Activated T-cell treated with anti-CD3 and anti-CD28 coated beads, Interleukin-2, amount 50 U/mL, for 24 hours (primary cell): ENCODE measurements around the gene STIL.
"Not testable (repeated sequence)": the region's sequence is repeated elsewhere in the genome, so short reads cannot be mapped to it uniquely, and the experiment has no call there.

Experiments
- DNase-seq: peaks from one replicate; pipeline ENCODE4 v3.0.0-alpha.2; 2020
- H3K27ac Mint-ChIP-seq: 2 replicates; pipeline ENCODE4 v1.8.0; 2020; ENCODE audit warnings: mild to moderate bottlenecking, mixed read lengths
- H3K27me3 Mint-ChIP-seq: 2 replicates; pipeline ENCODE4 v1.8.0; 2020; ENCODE audit warnings: mixed read lengths
- H3K36me3 Mint-ChIP-seq: 2 replicates; pipeline ENCODE4 v1.8.0; 2020; ENCODE audit warnings: low read depth, mixed read lengths
- H3K4me1 Mint-ChIP-seq: 2 replicates; pipeline ENCODE4 v1.8.0; 2020; ENCODE audit warnings: low read depth, mixed read lengths
- H3K4me3 Mint-ChIP-seq: 2 replicates; pipeline ENCODE4 v1.8.0; 2020; ENCODE audit warnings: mild to moderate bottlenecking, moderate library complexity, mixed read lengths
- H3K9me3 Mint-ChIP-seq: 2 replicates; pipeline ENCODE4 v1.8.0; 2020; ENCODE audit warnings: mixed read lengths

Gene STIL

GRCh38 chr1:47332779-47333577, 19.0 kb upstream of the STIL start:
- Mint-ChIP-seq H3K4me3 (no peak overlapping the region), H3K4me1 (peaks cover 21% of the 10 kb centered on the region), H3K9me3 (no peaks in the 10 kb centered on the region), H3K27me3 (no peaks in the 10 kb centered on the region), H3K36me3 (peaks cover 18% of the 10 kb centered on the region), H3K27ac (no peak overlapping the region)
- no peak for DNase-seq

- Mint-ChIP-seq H3K27me3 (no peaks in the 10 kb centered on the region), H3K36me3 (peaks cover 18% of the 10 kb centered on the region), H3K4me3 (no peak overlapping the region), H3K4me1 (peaks cover 21% of the 10 kb centered on the region), H3K9me3 (no peaks in the 10 kb centered on the region), H3K27ac (no peak overlapping the region)
- DNase-seq, result no peak
These were observed 17.9 kb upstream of the STIL start for GRCh38 chr1:47331875-47332274.

DNA sequence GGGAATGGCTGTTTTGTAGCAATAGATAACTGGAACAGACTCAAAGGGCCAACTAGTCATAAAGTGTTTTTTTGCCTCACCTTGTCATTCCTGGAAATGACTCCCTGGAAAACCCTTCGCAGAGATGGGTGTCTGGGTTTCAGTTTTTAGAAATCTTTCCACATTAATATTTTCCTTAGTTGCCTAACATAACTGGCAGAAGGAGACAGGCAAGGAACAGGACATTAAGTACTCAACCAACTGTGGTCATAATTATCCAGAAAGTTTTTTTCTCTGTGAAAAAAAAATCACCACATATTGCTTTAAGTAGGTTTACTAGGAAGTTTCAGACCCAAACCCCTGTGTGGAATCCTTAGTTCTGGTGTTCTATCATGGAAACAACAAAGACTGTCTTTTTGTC, 16.3 kb upstream of the STIL start:
- Mint-ChIP-seq H3K9me3 (no peaks in the 10 kb centered on the region), H3K27ac (no peak overlapping the region), H3K4me3 (no peak overlapping the region), H3K27me3 (no peaks in the 10 kb centered on the region), H3K4me1 (peaks cover 13% of the 10 kb centered on the region), H3K36me3 (peaks cover 13% of the 10 kb centered on the region)
- DNase-seq, result no peak

DNA sequence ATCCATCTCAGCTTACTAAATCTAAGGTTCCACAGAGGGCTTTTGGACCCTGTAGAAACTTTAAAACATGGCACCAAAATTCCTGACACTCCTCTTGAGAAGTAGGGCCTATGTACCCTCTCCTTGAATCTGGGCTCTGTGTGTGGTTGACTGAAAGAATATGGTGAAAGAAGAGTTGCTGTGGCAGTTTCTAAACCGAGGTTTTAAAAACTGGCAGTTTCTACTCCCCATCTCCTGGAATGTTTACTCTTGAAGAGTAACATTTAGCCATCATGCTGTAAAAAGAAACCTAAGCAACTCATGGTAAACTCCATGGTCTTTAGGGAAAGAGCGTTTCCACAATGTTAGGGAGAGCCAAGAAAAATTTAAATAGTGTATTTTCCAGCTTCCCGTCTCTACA, 15.0 kb upstream of the STIL start:
- H3K9me3 Mint-ChIP-seq, result no peaks in the 10 kb centered on the region
- no peaks in the 10 kb centered on the region for H3K27me3 Mint-ChIP-seq
- DNase-seq, result no peak
- H3K36me3 Mint-ChIP-seq, result peaks cover 2% of the 10 kb centered on the region
- no peak overlapping the region for H3K27ac Mint-ChIP-seq
- peaks cover 7% of the 10 kb centered on the region for H3K4me1 Mint-ChIP-seq
- no peak overlapping the region for H3K4me3 Mint-ChIP-seq

- Mint-ChIP-seq H3K27ac (no peak overlapping the region), H3K36me3 (peaks cover 2% of the 10 kb centered on the region)
These were observed 12.3 kb upstream of the STIL start for GRCh38 chr1:47326271-47326670.

GRCh38 chr1:47325528-47325927, 11.6 kb upstream of the STIL start:
- DNase-seq, result no peak

More at GRCh38 chr1:47326271-47326670, 12.3 kb upstream of the STIL start:
- no peak for DNase-seq
- H3K4me1 Mint-ChIP-seq, result peaks cover 7% of the 10 kb centered on the region
- H3K4me3 Mint-ChIP-seq, result no peak overlapping the region
- H3K27me3 Mint-ChIP-seq, result no peaks in the 10 kb centered on the region
- H3K9me3 Mint-ChIP-seq, result no peaks in the 10 kb centered on the region

DNA sequence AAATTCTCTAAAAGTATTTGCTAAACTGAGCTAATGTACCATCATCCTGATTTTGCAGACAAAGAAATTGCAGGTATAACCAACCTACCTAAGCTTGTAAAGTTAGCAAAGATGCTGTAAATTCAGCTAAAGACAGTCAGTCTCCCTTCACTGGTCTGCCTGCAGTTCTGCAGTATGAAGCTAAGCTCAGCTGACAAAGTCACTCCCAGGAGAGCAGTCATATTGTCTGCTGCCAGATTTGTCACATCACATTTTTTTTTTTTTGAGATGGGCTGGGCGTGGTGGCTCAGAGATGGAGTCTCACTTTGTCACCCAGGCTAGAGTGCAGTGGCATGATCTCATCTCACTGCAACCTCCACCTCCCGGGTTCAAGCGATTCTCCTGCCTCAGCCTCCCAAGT, 10.7 kb upstream of the STIL start:
- Mint-ChIP-seq H3K9me3 (no peaks in the 10 kb centered on the region), H3K4me3 (no peak overlapping the region), H3K36me3 (peaks cover 2% of the 10 kb centered on the region), H3K27ac (no peak overlapping the region), H3K27me3 (no peaks in the 10 kb centered on the region), H3K4me1 (no peaks in the 10 kb centered on the region)
- no peak for DNase-seq

More at GRCh38 chr1:47325528-47325927, 11.6 kb upstream of the STIL start:
- Mint-ChIP-seq H3K27me3 (no peaks in the 10 kb centered on the region), H3K4me1 (peaks cover 6% of the 10 kb centered on the region), H3K36me3 (peaks cover 2% of the 10 kb centered on the region), H3K9me3 (no peaks in the 10 kb centered on the region), H3K27ac (no peak overlapping the region), H3K4me3 (no peak overlapping the region)

DNA sequence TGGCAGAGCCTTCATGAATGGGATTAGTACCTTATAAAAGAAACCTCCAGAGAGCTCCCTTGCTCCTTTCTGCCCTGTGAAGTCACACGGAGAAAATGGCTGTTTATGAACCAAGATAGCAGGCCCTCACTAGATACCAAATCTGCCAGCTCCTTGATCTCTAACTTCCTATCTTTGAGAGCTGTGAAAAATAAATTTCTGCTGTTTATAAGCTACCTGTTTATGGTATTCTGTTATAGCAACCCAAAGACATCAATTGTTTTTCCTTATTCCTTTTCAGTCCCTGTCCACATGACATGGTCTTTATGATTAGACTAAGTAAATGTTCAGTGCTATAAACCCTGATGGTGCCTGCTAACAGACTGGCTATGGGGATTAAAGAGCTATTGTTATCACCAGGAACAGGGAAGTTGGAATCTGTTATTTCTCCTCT, 9.7 kb upstream of the STIL start:
- no peaks in the 10 kb centered on the region for H3K9me3 Mint-ChIP-seq
- no peak for DNase-seq
- no peaks in the 10 kb centered on the region for H3K4me1 Mint-ChIP-seq
- no peaks in the 10 kb centered on the region for H3K36me3 Mint-ChIP-seq
- no peak overlapping the region for H3K27ac Mint-ChIP-seq
- H3K27me3 Mint-ChIP-seq, result no peaks in the 10 kb centered on the region
- H3K4me3 Mint-ChIP-seq, result no peak overlapping the region

- DNase-seq, H3K9me3 Mint-ChIP-seq, H3K27me3 Mint-ChIP-seq, H3K36me3 Mint-ChIP-seq, H3K27ac Mint-ChIP-seq, H3K4me1 Mint-ChIP-seq, H3K4me3 Mint-ChIP-seq: not testable (repeated sequence)
These were observed 6.0 kb upstream of the STIL start for GRCh38 chr1:47319968-47320367.

GRCh38 chr1:47317841-47318240, 3.9 kb upstream of the STIL start:
- peaks cover 5% of the 10 kb centered on the region for H3K4me1 Mint-ChIP-seq
- DNase-seq, result no peak
- H3K9me3 Mint-ChIP-seq, result no peaks in the 10 kb centered on the region

DNA sequence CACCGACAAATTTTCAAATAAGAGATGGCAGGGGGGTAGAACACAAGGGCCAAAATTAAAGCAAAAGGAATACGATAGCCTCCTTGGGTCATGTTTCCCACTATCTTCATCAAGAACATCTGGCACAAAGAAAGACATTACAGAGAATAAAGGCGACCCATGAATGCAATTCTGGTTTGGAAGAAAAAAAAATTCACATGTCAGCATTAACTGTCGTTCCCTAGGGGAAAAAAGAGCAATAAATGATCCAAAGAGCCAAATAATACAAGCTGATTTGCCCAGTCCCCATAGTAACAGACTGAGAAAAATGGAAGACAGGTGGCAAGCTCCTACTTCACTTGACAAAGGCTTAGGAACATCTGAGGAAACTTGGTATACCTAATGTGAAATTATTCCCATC, 4.5 kb downstream of the STIL start:
- Mint-ChIP-seq H3K4me3 (no peak overlapping the region), H3K4me1 (peaks cover 10% of the 10 kb centered on the region)

More at GRCh38 chr1:47317841-47318240, 3.9 kb upstream of the STIL start:
- Mint-ChIP-seq H3K36me3 (peaks cover 9% of the 10 kb centered on the region), H3K4me3 (no peak overlapping the region), H3K27me3 (no peaks in the 10 kb centered on the region), H3K27ac (no peak overlapping the region)

DNA sequence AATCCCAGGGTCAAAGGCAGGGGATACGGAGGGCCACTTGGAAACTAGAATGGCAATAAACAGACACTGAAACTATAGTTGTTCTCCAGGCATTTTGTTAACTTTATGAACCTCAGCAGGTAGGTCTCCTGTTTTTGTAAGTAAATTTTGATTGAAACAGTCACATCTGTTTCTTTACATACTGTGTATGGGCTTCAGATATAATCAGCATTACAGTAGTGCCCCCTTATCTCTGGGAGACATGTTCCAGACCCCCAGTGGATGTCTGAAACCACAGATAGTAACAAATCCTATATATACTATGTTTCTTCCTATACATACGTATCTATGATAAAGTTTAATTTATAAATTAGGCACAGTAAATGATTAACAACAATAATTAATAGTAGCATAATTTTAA, 11.5 kb downstream of the STIL start:
- Mint-ChIP-seq H3K27me3 (no peaks in the 10 kb centered on the region), H3K27ac (no peak overlapping the region), H3K4me3 (no peak overlapping the region), H3K36me3 (peaks cover 69% of the 10 kb centered on the region), H3K4me1 (no peaks in the 10 kb centered on the region), H3K9me3 (no peaks in the 10 kb centered on the region)
- DNase-seq, result no peak

More for the DNA sequence above, 4.5 kb downstream of the STIL start:
- no peak overlapping the region for H3K27ac Mint-ChIP-seq
- H3K9me3 Mint-ChIP-seq, result no peaks in the 10 kb centered on the region
- no peaks in the 10 kb centered on the region for H3K27me3 Mint-ChIP-seq
- DNase-seq, result no peak
- H3K36me3 Mint-ChIP-seq, result peaks cover 62% of the 10 kb centered on the region

DNA sequence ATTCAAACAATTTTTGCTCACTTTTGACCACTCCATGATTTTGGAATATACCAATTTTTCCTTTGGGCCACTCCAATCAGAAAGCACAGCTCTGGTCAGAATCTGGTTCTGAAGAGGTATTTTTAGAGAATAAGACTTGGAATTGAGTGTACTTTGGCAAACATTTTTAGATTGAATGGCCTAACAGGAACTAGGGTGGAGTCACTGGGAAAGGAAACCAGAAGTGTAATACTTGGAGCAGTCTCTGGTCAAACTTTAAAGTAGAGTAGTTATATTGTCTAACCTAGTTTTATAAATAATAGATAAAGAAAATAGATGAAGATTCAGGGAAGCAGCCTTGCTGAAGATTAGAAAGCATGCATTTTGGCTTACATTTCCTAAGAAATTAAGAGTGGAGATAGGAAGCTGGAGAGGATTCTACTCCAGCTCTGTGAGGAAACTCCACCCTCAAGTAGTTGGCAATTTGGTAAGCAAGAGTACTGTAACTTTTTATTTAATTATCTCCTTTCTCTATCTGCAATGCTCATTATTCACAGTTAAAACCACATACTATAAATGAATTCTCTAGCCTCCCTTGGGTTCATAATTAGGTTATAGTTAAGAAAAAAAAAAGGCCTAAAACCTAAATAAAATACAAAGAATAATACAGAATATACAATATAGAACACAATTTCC, 15.8 kb downstream of the STIL start:
- peaks cover 63% of the 10 kb centered on the region for H3K36me3 Mint-ChIP-seq
- DNase-seq, result no peak

DNA sequence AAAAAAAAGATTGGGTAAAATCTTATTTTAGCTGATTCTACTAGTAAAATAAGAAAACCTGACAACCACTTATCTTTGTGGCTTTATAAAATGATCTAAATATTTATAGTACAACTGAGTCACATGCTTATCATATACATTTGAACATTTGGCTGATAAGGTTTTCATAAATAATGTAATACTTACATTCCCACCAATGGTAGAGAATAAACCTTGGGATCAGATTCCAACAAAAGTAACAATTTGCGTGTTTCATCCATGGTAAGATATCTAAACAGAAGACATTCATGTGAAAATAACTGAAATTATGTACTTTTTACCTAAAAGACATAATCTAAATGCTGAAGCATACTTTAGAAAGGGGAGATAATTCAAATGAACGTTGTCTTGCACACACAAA, 18.4 kb downstream of the STIL start:
- Mint-ChIP-seq H3K4me3 (no peak overlapping the region), H3K27ac (no peak overlapping the region), H3K9me3 (no peaks in the 10 kb centered on the region), H3K27me3 (no peaks in the 10 kb centered on the region), H3K36me3 (peaks cover 55% of the 10 kb centered on the region), H3K4me1 (peaks cover 2% of the 10 kb centered on the region)
- DNase-seq, result no peak

More for the DNA sequence above, 15.8 kb downstream of the STIL start:
- Mint-ChIP-seq H3K4me1 (no peaks in the 10 kb centered on the region), H3K27me3 (no peaks in the 10 kb centered on the region), H3K27ac (no peak overlapping the region), H3K4me3 (no peak overlapping the region), H3K9me3 (no peaks in the 10 kb centered on the region)

DNA sequence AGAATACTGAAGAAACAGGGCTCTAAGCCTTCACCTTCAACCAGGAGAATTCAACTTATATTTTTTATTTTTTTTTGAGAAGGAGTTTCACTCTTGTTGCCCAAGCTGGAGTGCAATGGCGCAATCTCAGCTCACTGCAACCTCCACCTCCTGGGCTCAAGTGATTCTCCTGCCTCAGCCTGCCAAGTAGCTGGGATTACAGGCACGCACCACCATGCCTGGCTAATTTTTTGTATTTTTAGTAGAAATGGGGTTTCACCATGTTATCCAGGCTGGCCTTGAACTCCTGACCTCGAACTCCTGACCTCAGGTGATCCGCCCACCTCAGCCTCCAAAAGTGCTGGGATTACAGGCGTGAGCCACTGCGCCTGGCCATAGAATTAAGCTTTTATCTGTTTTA, 19.1 kb downstream of the STIL start:
- not testable (repeated sequence) for H3K4me1 Mint-ChIP-seq, H3K27ac Mint-ChIP-seq, H3K27me3 Mint-ChIP-seq, H3K4me3 Mint-ChIP-seq, DNase-seq, H3K9me3 Mint-ChIP-seq
- H3K36me3 Mint-ChIP-seq, result peaks cover 57% of the 10 kb centered on the region
